Left cardiac atrium (tissue), 4 donors: ENCODE data around the gene PON2. TPM values are rescaled to one million over a fixed set of nuclear protein-coding genes. Genes with fewer than 3 reads are reported as not detected.

ENCODE experiments used
- ATAC-seq, 2 donors: fragments of 200-7000 bp; cut with Tn5 transposase; one replicate each; pipeline ENCODE4 v1.9.1; 2020; ENCODE audit warnings: mild to moderate bottlenecking in 2 of 2, moderate library complexity in 2 of 2
- DNase-seq: peaks from one replicate; pipeline ENCODE4 v3.0.0-alpha.2; 2020
- intact Hi-C, 2 donors: fragments of 100-400 bp; cut with DNase I; formaldehyde crosslinking; loops; one replicate each; pipeline versions ENCODE4 v1.14.1 to v1.15.1; 2022 to 2023
- total RNA-seq, 2 donors: library from RNA; stranded (reverse); fragmentation: NEBNext Ultra II Directional; extraction: Animal tissue kit (Norgen Biotek cat#: 25700); gene quantifications; one replicate each; pipeline ENCODE4 v1.2.1, GENCODE V29; 2021
- donor health status: DM: no; HTN: yes; CAD: no.
- donor health status: DM: no; HTN: yes; CAD: no; lungs with severe emphysema.
- donor health status: DM: yes; HTN: yes; CAD: no.
- donor health status: Dilated cardiomyopathy.

The PON2 gene
- total RNA-seq, 2 donors from 2014 or later, result 45.5 to 53.1 TPM

- no peak for DNase-seq
- ATAC-seq, result no peak
- intact Hi-C loops, result no loop called here
Measured at GRCh38 chr7:95373323-95373722, 61.5 kb downstream of the PON2 start.

DNA sequence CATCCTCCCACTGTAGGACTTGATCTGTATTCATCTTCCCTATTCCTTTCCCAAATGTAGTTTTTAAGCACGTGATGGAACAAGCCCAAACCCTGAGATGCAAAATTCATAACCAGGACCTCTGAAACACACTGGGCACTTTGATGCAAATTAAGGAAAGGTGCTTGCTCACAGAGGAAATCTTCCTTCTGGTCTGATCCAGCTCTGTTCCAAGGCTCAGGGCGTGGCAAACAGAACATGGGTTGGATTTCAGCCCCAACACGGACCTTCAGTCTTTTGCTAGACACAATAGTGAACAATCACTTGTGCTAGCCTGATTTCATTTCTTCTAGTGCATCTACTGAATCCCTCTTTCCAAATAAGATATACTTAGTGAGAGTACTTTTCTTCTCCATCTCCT is 66.6 kb downstream of the PON2 start:
- no peak for ATAC-seq
- intact Hi-C loops, result no loop called here
- no peak for DNase-seq

DNA sequence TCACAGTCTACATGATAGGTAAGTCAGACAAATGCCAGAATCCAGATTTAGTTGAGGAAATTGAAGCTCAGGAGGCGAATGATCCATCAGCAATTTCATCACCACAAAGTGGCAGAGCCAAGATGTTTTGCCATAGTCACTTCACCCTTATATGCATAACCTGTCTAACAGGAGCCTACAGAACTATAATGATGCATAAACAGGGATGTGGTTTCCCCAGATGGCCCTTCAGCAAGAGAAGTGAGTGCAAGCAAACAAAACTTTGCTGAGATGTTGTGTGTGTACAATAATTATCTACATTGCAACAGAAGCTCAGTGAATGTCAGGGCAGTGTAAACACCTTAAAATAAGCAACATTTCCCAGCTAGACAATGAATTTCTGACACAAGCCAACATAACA is 67.2 kb downstream of the PON2 start:
- no peak for DNase-seq
- intact Hi-C loops, result no loop called here
- ATAC-seq, result no peak

- intact Hi-C loops, result no loop called here
- no peak for ATAC-seq
- DNase-seq, result no peak
Measured at GRCh38 chr7:95365151-95365550, 69.7 kb downstream of the PON2 start.

- intact Hi-C loops, result no loop called here
- no peak for DNase-seq
- ATAC-seq, result no peak
Measured at GRCh38 chr7:95357623-95358022, 77.2 kb downstream of the PON2 start.

Other genes starting within 250 kb of the PON2 start
- not detected for gene PON1, start 110.5 kb downstream of the PON2 start, total RNA-seq
- 1 to 10 TPM in 1 of 2 donors, under 1 TPM in 1; 0.99 to 1.6 TPM for gene PON3, start 38.7 kb downstream of the PON2 start, total RNA-seq
- 1 to 10 TPM in 1 of 2 donors, under 1 TPM in 1; 0.71 to 3.5 TPM for gene ASB4, start 50.9 kb upstream of the PON2 start, total RNA-seq
- 100 to 1,000 TPM; 129 to 528 TPM for gene PDK4, start 161.5 kb upstream of the PON2 start, total RNA-seq